Limb (tissue), 2 donors: Measurements from ENCODE around the gene ZNF514.
"Not testable (repeated sequence)": the region's sequence is repeated elsewhere in the genome, so short reads cannot be mapped to it uniquely, and the experiment has no call there.

ENCODE experiments used
- DNase-seq, 2 donors: peaks; one replicate each; pipeline ENCODE4 v3.0.0-alpha.2; 2016; ENCODE audit errors: extremely low spot score in 2 of 2

The ZNF514 gene

DNA sequence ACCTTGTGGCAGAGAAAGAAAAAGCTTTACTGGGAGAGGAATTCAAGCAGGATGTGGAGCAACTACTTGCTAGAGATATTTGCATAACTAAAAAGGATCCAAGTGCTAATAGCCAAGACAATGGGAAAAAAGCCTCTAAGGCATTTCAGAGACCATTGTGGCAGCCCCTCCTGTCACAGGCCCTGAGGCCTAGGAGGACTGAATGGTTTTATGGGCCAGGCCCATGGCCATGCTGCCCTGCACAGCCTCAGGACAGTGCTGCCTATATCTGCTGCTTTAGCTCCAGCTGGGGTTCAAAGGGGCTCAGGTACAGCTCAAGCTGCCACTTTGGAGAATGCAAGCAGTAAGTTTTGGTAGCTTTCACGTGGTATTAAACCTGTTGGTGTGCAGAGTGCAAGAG, 20.9 kb downstream of the ZNF514 start:
- DNase-seq = no peak

DNA sequence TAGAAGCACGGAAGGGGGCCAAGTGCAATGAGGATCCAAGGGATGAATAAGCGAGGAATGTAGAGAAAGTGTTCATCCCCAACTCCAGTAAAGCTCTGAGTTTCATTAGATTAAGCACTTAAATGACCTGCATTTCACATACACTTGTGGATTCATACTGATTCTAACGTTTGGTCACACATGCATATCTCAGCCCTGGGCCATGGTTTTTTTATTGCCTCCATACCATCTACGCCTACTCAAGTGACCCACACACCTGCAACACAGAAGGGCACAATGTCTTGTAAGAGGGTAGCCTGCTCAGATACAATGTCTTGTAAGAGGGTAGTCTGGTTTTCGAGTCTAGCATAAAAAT, 37.5 kb downstream of the ZNF514 start:
- DNase-seq = no peak

DNA sequence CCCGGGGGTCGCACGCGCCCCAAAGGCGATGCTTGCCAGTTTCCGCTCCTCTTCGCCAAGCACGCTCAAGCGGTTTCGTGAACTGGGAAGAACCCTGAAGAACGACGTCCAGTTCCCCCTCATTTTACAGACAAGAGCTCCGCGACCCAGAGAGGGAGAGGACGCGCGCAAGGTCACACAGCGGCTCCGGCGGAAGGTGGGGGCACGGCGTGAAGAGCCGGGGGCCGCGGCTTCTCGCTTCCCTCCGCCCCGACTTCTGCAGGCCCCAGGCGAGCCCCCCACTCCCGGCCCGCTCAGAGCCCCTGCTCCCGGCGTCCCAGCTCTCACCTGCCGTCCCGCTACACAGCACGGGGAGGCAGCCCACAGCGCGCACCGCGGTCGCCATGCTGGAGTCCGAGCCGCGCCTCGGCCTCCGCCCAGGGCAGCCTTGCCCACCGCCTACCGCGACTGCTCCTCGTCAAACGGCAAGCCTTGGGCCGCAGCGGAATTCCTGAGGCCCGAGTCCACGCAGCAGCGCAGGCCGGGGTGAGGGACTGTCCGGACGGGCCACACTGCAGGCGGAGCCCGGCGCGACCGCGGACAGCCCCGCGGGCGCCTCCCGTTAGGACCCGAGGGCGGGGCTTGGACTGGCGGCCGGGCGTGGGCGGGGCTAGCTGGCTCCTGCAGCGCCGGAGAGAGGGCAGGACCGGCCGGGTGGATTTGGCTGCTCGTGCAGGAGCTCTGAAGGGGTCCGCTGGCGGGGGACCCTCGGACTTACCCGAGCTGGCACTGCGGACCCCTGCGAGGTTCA, 38.0 kb downstream of the ZNF514 start, which contains the start of gene MRPS5:
Gene MRPS5, minus strand, starts transcription at position 402 of the 790 bp plus-strand sequence. Its CDS starts 17 bp downstream, at position 385.
- DNase-seq = peak; percentile 82 to 93

DNA sequence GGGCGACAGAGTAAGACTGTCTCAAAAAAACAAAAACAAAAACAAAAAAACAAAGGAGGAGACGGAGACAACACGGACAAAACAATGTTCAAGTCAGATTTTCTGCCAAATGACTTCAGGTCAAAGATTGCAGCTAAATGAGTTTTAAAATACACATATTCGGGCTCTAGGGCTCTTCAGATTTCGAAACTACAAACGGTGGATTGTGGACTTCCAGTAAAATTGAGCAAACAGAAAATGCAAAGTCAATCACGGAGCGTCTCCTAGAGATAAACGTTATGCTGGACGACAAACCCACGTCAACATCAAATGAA, 38.6 kb downstream of the ZNF514 start:
- no peak for DNase-seq

DNA sequence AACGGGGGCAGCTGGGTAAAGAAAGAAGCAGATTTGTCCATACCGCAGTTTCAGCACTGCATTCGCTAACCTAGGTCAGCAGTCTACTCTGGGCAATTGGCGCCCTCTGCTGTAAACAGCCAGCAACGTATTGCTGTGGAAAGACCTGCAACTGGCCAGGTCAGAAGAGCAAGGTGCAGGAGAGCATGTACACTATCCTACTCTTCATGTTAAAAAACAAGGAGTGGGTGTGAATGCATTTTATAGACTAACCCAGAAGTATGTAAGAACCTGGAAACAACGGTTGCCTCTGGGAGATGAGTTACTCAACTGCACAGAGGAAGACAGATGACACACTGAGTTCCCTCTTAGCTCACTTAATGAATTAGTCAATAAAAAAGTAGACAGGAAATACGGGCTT, 44.2 kb downstream of the ZNF514 start:
- peak; percentile 68 to 70 for DNase-seq

DNA sequence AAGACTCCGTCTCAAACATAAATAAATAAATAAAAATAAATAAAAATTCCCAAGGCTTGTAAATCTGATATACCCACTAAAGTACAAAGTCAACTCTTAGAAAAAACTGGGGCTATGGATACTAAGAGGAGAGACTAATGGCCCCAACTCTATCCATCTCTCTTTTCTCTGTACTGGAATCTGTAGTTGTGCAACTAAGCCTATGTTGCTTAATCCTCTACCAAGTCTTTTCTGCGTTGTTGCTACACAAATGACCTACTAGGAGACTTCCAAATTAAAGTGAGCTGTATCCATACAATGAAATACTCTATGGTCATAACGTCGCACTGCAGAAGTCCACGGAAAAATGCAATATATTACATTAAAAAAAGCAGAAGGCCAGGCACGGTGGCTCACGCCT, 46.2 kb downstream of the ZNF514 start:
- DNase-seq = no peak

DNA sequence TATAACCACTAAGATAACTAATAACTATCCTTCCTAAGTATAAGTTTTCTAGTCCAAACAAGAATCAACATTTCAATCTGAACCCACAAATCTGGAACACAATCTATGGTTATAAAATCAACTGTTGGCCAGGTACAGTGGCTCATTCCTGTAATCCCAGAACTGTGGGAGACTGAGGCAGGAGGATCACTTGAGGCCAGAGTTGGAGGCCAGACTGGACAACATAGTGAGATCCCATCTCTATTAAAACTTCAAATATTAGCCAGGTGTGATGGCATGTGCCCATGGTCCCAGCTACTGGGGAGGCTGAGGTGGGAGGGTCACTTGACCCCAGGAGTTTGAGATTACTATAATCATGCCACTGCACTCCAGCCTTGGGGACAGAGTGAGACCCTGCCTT, 49.3 kb downstream of the ZNF514 start:
- no peak for DNase-seq

DNA sequence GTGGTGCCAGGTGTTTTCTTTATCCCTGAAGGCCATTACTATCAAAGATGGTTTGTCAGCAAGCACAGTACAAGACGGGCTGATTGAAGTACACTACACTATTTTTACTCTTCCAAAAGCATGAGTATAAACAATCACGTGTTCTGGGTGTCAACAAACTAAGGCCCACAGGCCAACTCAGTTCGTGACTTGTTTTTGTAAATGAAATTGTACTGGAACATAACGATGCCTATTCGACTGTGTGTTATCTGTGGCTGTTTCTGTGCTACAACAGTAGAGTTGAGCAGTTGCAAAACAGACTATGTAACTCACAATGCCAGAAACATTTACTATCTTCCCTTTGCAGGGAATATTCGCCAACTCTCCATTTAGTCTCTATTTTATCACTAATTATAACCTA, 50.4 kb downstream of the ZNF514 start:
- DNase-seq = no peak

DNA sequence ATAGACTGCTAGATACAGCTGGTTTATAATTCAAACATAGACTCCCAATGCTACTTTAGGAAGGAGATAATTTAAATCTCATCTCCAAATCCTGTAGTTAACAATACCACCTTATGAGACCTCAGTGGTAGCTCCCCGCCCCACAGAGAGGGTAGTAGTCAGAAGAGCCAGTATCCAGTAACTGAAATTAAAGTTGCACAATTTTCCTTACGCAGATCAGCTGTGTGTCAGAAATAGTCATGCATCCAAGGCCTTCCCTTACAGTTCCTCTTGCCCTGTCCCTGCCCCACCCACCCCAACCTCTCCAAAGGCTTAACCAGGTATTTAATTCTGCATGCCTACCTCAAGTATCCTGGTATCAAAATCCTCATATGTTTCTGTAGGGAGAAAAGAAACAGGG, 53.6 kb downstream of the ZNF514 start:
- DNase-seq = no peak

DNA sequence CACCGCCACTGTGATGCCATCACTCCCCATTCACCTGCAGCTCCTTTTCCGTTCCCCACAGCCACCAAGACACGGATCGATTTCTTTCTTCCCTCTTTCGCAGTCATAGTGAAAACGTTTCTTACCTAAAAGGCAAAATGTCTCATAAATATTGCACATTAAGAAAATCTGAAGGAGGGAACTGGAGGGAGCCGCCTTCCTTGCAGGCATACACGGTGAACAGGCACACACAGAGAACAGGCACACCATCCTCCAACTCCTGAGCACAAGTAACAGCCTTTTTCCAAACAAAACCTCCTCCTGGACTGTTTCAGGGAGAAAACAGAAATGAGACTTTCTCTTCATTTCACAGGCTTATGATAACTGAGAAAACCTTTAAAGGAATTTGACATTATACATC, 55.0 kb downstream of the ZNF514 start:
- DNase-seq = no peak

DNA sequence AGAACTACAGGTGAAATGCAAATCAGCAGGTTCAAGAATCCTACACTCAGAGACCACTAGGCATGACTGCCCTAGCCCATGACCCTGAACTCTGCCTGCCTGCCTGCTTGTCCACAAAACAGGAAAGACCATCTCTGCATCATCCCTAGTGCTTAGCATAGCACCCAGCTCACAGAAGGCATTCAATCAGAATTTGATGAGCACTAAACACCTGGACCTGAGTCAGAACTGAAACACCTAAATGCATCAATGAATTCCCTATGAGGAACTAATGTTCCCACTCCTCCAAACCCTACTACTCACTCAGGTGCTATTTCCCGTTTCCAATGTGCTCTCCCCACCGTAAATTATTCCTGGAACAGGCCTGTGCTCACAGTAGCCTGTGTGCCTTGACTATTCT, 59.7 kb downstream of the ZNF514 start:
- no peak for DNase-seq

DNA sequence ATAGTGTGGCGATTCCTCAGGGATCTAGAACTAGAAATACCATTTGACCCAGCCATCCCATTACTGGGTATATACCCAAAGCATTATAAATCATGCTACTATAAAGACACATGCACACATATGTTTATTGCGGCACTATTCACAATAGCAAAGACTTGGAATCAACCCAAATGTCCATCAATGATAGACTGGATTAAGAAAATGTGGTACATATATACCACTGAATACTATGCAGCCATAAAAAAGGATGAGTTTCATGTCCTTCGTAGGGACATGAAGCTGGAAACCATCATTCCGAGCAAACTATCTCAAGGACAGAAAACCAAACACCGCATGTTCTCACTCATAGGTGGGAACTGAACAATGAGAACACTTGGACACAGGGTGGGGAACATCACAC, 61.4 kb downstream of the ZNF514 start:
- not testable (repeated sequence) for DNase-seq
